ENCODE data around the gene SLC9A9.

Gene SLC9A9

GRCh38 chr3:143603774-143604173, 244.5 kb downstream of the SLC9A9 start:
- no peak for DNase-seq (ENCODE audit: low read depth in 1 of 2, low spot score in 1 of 2)

GRCh38 chr3:143601723-143602484, 246.4 kb downstream of the SLC9A9 start:
- no peak for DNase-seq (ENCODE audit: low read depth in 1 of 2, low spot score in 1 of 2)

DNA sequence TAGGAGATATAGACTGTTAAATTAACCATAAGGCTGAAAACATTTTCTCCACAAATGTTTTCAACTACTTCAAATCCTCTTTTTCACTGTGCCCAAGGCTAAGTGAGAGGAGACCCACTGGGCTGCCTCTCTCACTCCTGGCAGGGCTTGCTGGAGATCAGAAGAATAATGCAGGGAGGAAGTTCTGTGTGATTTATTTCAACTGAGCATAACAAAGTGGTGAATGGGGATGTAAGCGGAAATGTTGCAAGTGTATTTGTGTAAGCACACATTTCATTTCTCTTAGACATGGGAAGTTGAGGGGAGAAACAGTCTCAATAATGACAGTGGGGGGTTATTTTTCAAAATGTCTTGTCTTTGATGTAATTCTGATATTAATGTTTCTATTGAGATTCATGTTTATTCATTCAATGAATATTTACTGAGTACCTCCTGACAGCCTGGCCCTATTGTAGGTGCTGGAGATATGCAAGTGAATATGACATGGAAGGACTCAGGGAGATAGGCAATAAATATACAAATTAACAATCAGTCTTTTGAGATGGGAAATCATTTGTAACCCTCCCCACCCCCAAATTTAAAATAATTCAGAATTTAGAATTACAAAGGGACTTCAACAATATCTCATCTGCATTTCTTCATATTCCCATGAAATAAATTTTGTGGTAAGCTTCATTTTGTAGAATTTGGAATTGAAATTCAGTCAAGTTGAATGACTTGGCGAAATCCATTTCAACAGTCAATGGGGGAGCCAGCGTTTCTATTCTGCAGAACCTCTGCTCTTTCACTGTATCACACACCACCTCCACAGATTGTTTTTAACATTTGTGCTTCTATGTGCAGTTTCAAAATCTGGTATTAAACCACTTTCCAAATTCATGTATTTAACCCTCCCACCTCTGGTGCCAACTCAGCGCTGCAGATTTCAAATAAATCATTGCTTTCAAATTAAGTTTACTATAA, 247.2 kb downstream of the SLC9A9 start:
- no peak for DNase-seq (ENCODE audit: low read depth in 1 of 2, low spot score in 1 of 2)

DNA sequence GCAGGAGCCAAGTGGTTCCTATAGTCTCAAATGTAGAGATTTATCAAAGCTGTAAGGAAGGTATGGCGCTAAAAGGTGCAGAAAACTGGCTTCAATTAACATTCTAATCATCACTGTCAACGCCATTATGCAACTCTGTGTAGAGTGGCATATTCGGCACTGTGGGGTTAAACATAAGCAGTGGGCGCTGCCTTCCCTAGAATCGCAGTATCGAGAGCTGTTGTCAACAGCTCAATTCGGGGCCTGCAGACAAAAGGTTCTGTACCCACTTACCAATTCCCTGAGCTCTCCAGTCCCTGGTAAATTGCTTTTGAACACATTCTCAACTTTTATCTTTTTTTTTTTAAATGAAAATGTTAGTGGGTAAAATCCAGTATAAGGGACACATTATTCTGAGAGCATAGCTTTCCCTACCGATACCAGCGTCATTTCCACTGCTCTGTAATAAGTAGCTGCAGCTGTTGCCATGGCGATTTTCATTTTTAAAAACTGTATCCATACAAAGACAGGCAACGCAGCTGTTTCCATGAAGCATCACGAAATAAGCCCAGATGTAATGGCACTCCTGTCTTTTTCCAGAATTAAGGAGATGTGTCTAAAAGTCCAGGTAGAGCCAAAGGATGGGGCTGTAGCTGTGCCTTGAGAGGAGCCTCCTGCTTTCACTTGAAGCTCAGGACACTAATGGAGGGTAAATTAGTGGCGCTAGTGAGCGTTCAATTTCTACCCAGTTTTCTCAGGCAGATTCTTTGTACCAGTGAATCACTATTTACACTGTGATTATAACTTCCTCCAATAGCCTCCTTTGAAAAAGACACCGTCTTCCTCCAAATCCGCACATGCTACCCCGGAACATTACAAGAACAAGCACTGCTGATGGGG, 250.3 kb downstream of the SLC9A9 start:
- no peak for DNase-seq (ENCODE audit: low read depth in 1 of 2, low spot score in 1 of 2)

- no peak for DNase-seq (ENCODE audit: low read depth in 1 of 2, low spot score in 1 of 2)
These were observed 251.2 kb downstream of the SLC9A9 start for GRCh38 chr3:143596957-143597642.

DNA sequence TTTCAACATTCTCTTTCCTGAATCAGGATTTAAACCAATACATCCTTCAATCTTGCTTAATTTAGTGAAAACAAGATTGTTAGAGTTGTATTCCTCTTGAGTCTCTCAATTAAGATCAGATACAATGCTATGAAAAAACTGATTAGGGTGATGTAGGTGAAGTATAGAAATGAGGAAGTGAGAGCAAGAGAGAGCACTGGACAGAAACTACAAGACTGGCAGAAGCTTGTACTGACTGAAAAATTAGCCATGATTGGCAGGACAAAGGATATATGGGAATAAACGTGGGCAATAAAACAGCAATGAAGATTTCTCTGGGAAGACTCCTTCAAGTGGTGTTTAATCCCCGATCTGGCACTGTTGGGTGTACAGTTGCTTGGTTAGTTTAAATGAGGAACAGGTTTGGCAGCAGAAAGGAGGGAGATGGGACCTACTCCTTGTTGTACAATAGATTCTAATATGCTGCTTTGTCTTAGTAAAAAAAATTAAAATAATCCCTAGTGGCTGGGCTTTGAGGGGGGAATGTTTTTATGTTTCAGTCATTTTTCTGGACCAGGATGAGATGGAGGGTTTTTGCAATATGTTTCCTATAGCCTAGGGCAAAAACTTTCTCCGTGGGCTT, 252.7 kb downstream of the SLC9A9 start:
- no peak for DNase-seq (ENCODE audit: low read depth in 1 of 2, low spot score in 1 of 2)

DNA sequence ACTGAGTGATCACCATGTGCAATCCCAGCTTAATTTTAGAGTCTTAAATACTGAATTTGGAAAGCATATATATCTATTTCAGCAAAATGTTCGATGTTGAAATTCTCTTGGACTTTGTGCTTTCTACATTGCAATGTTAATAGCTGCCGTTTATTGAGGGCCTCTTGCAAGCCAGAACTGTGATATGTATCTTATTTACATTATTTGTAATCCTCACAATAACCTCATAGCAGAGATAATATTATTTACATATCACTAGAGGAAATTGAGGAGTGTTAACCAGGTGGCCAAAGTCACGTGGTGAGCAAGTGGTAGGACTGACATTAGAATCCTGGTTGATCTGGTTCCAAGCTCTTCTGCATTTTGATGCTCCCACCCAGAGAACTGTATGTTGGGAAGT, 254.1 kb downstream of the SLC9A9 start:
- DNase-seq (ENCODE audit: low read depth in 1 of 2, low spot score in 1 of 2) = no peak

DNA sequence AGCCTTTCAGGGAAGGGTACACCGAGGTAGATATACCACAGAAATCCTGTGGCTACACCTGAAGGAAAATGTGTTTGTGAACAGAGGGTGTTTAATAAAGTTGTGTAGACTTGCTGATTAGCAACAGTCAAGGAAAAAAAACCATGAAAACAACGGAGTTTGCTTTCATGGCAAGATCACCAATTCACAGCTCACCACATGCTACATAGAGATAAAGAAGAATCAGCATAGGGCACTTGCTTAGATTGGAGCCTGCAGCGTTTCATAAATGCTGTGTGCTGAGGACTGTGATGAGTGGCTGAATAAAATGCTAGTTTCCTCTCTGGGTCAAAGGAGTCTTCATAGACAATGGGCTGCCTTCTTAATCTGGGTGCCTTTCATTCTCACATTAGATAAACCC, 257.6 kb downstream of the SLC9A9 start:
- DNase-seq (ENCODE audit: low read depth in 1 of 2, low spot score in 1 of 2) = no peak

- no peak for DNase-seq (ENCODE audit: low read depth in 1 of 2, low spot score in 1 of 2)
These were observed 261.7 kb downstream of the SLC9A9 start for GRCh38 chr3:143586576-143586975.

DNA sequence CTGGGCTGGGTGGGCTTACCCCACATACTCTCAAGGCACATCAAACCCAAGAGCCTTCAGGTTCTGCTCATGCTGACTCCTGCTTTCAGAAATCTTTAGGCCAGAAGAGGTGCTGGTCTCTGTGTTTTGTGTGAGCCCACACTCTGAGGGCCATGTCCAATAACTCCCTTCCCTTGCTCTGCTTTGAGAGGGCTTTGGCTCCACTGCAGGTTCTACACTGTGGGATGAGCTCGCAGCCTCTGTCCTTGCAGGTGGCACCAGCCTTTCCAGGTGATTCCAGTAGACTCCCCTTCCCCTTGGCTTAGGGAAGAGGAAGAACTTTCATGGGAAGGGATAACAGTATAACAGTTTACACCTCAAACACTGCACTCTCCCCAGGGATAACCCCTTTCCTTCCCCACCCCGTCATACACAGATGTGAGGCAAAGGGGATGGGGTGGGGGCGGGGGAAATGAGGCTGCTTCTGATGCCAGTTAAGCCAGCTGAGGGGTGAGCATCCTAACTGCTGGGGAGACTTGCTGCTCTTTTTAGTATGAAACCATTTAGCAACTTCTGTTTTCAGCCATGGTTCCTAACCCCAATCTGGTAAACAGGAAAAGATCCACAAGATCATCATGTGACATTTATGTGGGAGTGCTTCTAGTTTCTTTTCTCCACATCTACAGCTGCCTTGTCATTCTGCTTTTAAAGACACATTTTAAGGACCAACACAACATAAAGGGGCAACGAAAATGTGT, 262.4 kb downstream of the SLC9A9 start:
- DNase-seq (ENCODE audit: low read depth in 1 of 2, low spot score in 1 of 2) = no peak

GRCh38 chr3:143584474-143584873, 263.8 kb downstream of the SLC9A9 start:
- no peak for DNase-seq (ENCODE audit: low read depth in 1 of 2, low spot score in 1 of 2)

- no peak for DNase-seq (ENCODE audit: low read depth in 1 of 2, low spot score in 1 of 2)
These were observed 266.1 kb downstream of the SLC9A9 start for GRCh38 chr3:143581972-143582722.

DNA sequence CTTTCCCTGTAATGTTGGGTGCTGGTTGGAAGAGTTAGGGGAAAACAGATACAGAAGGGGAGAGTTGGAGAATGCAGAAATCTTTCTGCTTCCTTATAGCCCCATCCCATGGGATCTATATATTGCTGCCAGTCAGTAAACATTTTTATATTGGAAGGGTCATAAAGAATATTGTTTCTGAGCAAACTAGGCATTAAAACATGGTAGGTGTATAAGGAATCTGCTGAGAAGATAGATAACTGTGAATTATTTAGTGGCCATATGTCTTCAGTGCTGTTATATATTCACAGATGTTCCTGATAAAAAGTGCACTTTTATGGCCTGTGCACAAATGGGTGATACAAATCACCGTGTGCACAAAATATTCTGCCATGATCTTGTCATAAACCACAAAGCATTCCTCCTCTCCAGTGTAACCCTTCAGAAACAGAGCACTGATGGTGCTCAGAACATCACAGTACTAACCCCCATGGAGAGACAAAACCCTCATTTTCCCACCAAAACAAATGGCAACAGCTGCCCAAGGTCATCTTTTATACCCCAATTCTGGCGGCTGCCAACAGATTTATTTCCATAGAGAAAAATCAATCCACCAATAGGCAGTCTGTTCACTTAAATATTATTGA, 269.3 kb downstream of the SLC9A9 start:
- DNase-seq (ENCODE audit: low read depth in 1 of 2, low spot score in 1 of 2) = no peak

DNA sequence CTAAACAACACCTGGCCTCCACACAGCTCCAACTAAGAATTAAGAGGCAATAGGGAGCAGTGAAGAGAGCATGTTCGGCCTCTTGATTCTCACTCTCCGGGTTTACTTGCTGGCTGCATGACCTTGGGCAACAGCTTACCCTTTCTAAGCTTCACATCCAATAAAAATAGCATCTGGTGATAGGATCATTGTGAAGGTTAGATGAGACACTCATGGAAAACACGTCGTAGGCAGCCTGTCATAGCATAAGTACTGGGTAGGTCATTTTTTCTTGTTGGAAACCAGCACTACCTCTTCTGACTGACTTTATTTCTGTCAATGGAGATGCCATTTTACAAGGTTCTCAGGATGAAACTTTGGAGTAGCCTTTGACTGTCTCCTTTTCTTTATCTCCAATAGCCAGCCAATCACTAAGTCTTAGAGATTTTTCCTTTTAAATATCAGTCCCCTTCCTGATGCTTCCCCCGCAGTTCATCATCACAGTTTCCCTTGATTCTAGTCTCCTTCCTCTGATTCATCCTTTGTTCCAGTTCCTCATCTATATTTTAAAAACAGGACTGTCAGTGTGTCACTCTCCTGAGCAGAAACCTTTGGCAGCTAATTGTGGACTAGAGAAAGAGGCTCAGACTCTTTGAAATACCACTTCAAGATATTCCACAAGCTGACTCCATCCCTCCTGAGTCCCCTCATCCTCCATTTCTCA, 271.5 kb downstream of the SLC9A9 start:
- no peak for DNase-seq (ENCODE audit: low read depth in 1 of 2, low spot score in 1 of 2)

- DNase-seq (ENCODE audit: low read depth in 1 of 2, low spot score in 1 of 2) = no peak
These were observed 273.3 kb downstream of the SLC9A9 start for GRCh38 chr3:143574933-143575332.

- no peak for DNase-seq (ENCODE audit: low read depth in 1 of 2, low spot score in 1 of 2)
These were observed 274.5 kb downstream of the SLC9A9 start for GRCh38 chr3:143573610-143574303.

DNA sequence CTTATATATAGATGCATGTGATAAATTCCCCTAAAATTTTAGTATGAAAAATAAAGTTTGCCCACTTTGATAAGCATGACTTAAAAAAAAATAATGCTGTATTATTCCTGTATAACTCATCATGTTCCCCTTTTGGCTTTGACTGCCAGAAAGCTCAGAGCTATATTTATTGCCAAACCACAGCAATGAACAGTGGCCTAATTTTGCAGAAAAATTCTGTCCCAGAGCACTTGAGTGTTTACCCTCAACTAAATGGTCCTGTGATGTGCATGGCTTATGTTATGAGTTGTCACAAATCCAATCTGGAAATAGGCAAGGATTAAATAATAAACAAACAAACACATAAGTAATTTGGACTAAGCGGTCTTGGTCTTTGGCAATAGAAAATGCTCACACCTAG, 276.7 kb downstream of the SLC9A9 start:
- DNase-seq (ENCODE audit: low read depth in 1 of 2, low spot score in 1 of 2) = no peak
